ENCODE data around the gene MPO.

Gene MPO

DNA sequence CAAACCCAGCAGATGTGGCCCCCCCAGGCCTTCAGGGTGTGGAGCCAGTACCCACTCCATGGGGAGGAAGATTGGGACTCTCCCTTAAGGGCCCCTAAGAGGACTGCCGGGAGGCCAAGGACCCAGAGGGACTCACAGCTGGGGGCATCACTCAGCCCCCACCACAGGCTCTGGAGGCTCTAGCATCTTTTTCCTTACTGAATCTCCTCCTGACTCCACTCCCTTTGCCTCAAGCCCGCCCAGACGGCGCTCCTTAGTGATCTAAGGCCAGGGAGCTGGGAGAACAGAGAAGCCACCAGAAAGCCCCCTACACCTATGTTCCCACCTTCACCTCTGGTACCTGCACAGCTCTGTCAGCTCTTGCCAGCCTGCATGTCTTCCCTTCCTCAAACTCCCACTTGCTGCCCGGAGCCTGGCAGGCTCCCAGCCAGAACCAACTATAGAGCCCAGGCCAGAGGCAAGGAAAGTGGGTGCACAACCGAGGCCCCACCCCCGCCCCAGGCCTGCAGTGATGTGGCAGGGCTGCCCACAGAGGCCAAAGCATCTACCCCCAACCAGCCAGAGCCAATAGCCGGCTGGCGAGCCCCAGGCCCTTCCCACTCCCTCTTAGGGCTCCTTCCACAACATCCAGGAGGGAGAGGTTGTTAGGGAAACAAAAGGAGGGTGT is 22.3 kb upstream of the MPO start:
- Histone ChIP-seq H3K4me1 (ENCODE audit: control insufficient read depth, insufficient read depth, low read length) (no peaks in the 10 kb centered on the region), H3K36me3 (ENCODE audit: insufficient read depth, low read length) (no peaks in the 10 kb centered on the region), H3K27me3 (ENCODE audit: control insufficient read depth, insufficient read depth, low read length) (peaks cover 40% of the 10 kb centered on the region), H3K9me3 (replicated peaks; ENCODE audit: low read length) (no peaks in the 10 kb centered on the region), H3K4me3 (ENCODE audit: low read length) (no peak overlapping the region), H3K9ac (ENCODE audit: low read depth, low read length) (no peak overlapping the region), H3K4me2 (ENCODE audit: low read length) (no peak overlapping the region)

DNA sequence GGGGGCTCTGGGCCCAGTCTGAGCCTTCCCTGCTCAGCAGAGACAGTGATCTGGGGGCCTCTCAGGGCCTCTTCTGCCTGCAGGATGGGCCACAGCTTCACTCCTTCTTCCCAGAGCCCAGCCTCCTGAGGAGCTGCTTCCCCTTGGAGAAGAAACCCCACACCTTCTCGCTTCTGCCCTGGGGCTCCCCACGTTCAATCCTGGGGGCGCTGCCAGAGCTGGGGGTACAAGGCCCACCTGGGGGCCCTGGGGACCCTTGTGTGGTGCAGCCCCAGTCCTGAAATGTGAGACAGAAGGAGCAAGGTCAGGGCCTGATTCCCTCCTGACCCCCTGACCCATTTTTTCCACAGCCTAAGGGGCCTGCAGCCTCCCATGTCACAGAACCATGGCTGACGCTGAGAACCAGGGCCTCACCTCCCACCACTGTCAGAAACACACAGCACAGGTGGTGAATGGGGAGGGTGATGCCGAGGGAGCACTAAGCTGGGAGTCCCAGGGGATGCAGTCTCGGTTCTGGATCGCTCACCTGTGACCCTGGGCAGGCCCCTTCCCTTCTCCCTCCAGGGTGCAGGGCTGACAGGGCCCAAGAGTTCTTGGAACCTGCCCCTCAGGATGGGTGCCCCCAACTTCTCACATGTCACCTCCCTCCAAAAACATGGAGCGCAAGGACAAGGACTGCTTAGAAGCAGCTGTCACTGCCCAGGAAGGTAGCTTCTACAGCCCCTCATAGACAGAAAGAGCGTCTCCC is 21.6 kb upstream of the MPO start:
- H3K4me2 ChIP-seq (ENCODE audit: low read length), result no peak overlapping the region
- no peak overlapping the region for H3K9ac ChIP-seq (ENCODE audit: low read depth, low read length)
- H3K27me3 ChIP-seq (ENCODE audit: control insufficient read depth, insufficient read depth, low read length), result peaks cover 39% of the 10 kb centered on the region
- H3K36me3 ChIP-seq (ENCODE audit: insufficient read depth, low read length), result no peaks in the 10 kb centered on the region
- H3K9me3 ChIP-seq (replicated peaks; ENCODE audit: low read length), result no peaks in the 10 kb centered on the region
- H3K4me1 ChIP-seq (ENCODE audit: control insufficient read depth, insufficient read depth, low read length), result no peaks in the 10 kb centered on the region
- no peak overlapping the region for H3K4me3 ChIP-seq (ENCODE audit: low read length)

DNA sequence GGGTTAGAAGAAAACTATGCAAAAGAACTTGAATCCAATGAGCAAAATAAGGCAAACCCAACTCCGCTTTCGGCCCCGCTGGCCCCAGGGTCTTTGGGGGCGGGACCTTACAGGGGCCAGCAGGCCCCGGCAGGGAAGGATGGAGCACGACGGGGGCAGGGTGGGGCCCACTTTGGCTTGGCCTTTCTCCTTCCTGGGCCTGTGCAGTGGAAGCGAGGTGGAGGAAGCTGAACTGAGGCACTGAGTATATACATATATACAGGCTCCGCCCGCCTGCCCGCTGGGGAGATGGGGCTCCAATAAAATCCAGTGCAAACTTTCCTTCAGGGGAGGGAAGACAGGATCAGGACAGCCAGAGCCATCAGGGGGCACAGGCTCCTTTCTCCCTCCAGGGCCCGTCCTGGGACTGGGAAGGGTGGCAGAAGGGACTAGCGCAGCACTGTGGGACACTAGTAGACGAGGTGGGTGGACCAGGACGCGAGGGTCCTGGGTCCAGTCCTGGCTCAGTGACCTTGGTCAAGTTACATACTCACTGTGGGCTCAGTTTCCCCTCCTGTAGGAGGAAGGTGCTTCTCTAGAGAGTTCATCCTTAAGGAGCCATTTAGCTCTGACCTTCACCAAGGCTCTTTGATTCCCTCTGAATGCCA is 20.9 kb upstream of the MPO start:
- no peak overlapping the region for H3K4me2 ChIP-seq (ENCODE audit: low read length)
- H3K27me3 ChIP-seq (ENCODE audit: control insufficient read depth, insufficient read depth, low read length), result peaks cover 37% of the 10 kb centered on the region
- H3K9me3 ChIP-seq (replicated peaks; ENCODE audit: low read length), result no peaks in the 10 kb centered on the region
- no peak overlapping the region for H3K4me3 ChIP-seq (ENCODE audit: low read length)
- no peak overlapping the region for H3K9ac ChIP-seq (ENCODE audit: low read depth, low read length)
- H3K4me1 ChIP-seq (ENCODE audit: control insufficient read depth, insufficient read depth, low read length), result no peaks in the 10 kb centered on the region
- no peaks in the 10 kb centered on the region for H3K36me3 ChIP-seq (ENCODE audit: insufficient read depth, low read length)

GRCh38 chr17:58300336-58300735 is 19.6 kb upstream of the MPO start:
- Histone ChIP-seq H3K27me3 (ENCODE audit: control insufficient read depth, insufficient read depth, low read length) (peaks cover 38% of the 10 kb centered on the region), H3K4me3 (ENCODE audit: low read length) (no peak overlapping the region), H3K4me1 (ENCODE audit: control insufficient read depth, insufficient read depth, low read length) (no peaks in the 10 kb centered on the region), H3K4me2 (ENCODE audit: low read length) (no peak overlapping the region), H3K9ac (ENCODE audit: low read depth, low read length) (no peak overlapping the region), H3K36me3 (ENCODE audit: insufficient read depth, low read length) (no peaks in the 10 kb centered on the region), H3K9me3 (replicated peaks; ENCODE audit: low read length) (no peaks in the 10 kb centered on the region)

GRCh38 chr17:58294034-58294433 is 13.3 kb upstream of the MPO start:
- Histone ChIP-seq H3K27me3 (ENCODE audit: control insufficient read depth, insufficient read depth, low read length) (peaks cover 38% of the 10 kb centered on the region), H3K4me3 (ENCODE audit: low read length) (no peak overlapping the region), H3K9me3 (replicated peaks; ENCODE audit: low read length) (no peaks in the 10 kb centered on the region), H3K4me1 (ENCODE audit: control insufficient read depth, insufficient read depth, low read length) (no peaks in the 10 kb centered on the region), H3K4me2 (ENCODE audit: low read length) (no peak overlapping the region), H3K9ac (ENCODE audit: low read depth, low read length) (no peak overlapping the region), H3K36me3 (ENCODE audit: insufficient read depth, low read length) (no peaks in the 10 kb centered on the region)

- H3K4me2 ChIP-seq (ENCODE audit: low read length), result no peak overlapping the region
- no peak overlapping the region for H3K9ac ChIP-seq (ENCODE audit: low read depth, low read length)
- no peaks in the 10 kb centered on the region for H3K9me3 ChIP-seq (replicated peaks; ENCODE audit: low read length)
- peaks cover 34% of the 10 kb centered on the region for H3K27me3 ChIP-seq (ENCODE audit: control insufficient read depth, insufficient read depth, low read length)
- H3K36me3 ChIP-seq (ENCODE audit: insufficient read depth, low read length), result no peaks in the 10 kb centered on the region
- H3K4me1 ChIP-seq (ENCODE audit: control insufficient read depth, insufficient read depth, low read length), result no peaks in the 10 kb centered on the region
- no peak overlapping the region for H3K4me3 ChIP-seq (ENCODE audit: low read length)
Measured at GRCh38 chr17:58291246-58291645, 10.5 kb upstream of the MPO start.

DNA sequence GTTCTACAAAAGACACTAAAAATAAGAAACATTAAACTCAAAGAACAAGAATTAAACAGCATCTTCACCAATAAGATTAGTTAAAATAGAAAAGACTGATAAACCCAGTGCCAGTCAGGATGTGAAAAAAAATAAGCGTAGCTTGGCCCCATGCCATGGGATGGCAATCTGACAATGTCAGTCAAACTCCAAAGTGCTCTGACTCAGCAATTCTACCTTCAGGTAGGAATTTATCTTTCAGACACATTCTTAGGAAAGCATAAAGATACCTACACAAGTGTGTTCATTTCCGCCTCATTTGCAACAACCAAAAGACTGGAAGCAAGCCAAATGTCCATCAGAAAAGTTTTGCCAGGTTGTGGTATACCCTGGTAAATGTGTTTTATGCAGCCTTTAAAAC is 9.1 kb upstream of the MPO start:
- H3K36me3 ChIP-seq (ENCODE audit: insufficient read depth, low read length), result no peaks in the 10 kb centered on the region
- H3K4me3 ChIP-seq (ENCODE audit: low read length), result no peak overlapping the region
- H3K9ac ChIP-seq (ENCODE audit: low read depth, low read length), result no peak overlapping the region
- H3K27me3 ChIP-seq (ENCODE audit: control insufficient read depth, insufficient read depth, low read length), result peaks cover 24% of the 10 kb centered on the region
- no peaks in the 10 kb centered on the region for H3K4me1 ChIP-seq (ENCODE audit: control insufficient read depth, insufficient read depth, low read length)
- no peaks in the 10 kb centered on the region for H3K9me3 ChIP-seq (replicated peaks; ENCODE audit: low read length)
- H3K4me2 ChIP-seq (ENCODE audit: low read length), result no peak overlapping the region

DNA sequence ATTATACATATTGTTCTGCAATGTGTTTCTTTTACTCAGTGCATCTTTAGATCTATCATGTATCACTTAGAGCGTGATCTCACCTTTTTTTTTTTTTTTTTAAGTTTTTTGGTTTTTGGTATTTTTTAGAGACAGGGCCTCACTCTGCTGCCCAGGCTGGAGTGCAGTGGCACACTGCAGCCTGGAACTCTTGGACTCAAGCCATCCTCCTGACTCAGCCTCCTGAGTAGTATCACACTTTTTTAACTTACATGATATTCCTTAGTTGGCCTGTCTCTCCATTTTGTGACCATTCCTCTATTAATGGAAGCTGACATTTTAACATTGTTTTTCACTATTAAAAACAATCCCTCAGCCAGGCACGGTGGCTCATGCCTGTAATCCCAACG is 4.7 kb upstream of the MPO start:
- no peak overlapping the region for H3K4me2 ChIP-seq (ENCODE audit: low read length)
- H3K4me1 ChIP-seq (ENCODE audit: control insufficient read depth, insufficient read depth, low read length), result no peaks in the 10 kb centered on the region
- no peak overlapping the region for H3K4me3 ChIP-seq (ENCODE audit: low read length)
- no peak overlapping the region for H3K9ac ChIP-seq (ENCODE audit: low read depth, low read length)
- H3K36me3 ChIP-seq (ENCODE audit: insufficient read depth, low read length), result no peaks in the 10 kb centered on the region
- H3K9me3 ChIP-seq (replicated peaks; ENCODE audit: low read length), result no peaks in the 10 kb centered on the region
- H3K27me3 ChIP-seq (ENCODE audit: control insufficient read depth, insufficient read depth, low read length), result peaks cover 11% of the 10 kb centered on the region

DNA sequence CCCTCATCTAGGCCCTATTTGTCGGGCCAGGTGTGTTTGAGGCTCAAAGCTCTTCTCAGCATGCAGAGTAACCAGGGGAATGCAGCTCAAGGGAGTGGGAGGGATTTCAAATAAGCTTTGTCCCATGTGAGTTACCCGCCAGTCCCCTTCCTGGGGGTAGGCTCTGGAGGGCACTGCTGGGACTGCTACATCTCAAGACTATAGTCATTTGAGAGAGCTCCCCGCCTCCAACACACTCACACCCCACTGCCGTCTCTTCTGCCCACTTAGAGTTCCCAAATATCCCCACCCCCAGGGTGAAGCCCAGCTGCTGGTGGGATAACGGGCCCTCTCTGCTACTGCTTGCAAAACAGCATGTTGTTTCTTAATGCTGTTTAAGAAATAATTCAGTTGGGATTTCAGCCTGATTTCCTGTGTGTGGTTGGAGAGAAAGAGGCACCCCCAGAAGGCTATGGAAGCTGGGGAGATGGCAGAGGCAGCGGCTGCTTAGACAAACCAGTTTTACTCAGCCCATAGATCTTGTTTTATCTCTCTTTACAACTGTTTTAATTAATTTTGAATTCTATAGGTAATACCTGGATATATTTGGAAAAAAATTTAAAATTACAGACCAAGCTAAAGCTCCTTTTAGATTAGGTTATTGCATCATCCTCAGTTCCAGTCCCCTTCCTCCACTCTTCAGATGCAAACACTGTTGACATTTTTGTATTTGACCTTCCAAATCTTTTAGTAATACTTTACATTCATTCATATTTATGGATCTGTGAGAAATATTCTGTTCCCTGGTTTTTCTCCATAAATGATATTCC is 4.1 kb upstream of the MPO start:
- Histone ChIP-seq H3K36me3 (ENCODE audit: insufficient read depth, low read length) (no peaks in the 10 kb centered on the region), H3K4me1 (ENCODE audit: control insufficient read depth, insufficient read depth, low read length) (no peaks in the 10 kb centered on the region), H3K9ac (ENCODE audit: low read depth, low read length) (no peak overlapping the region), H3K4me3 (ENCODE audit: low read length) (no peak overlapping the region), H3K4me2 (ENCODE audit: low read length) (no peak overlapping the region), H3K27me3 (ENCODE audit: control insufficient read depth, insufficient read depth, low read length) (peaks cover 14% of the 10 kb centered on the region), H3K9me3 (replicated peaks; ENCODE audit: low read length) (no peaks in the 10 kb centered on the region)

GRCh38 chr17:58283674-58284612 is 3.2 kb upstream of the MPO start:
- peaks cover 23% of the 10 kb centered on the region for H3K27me3 ChIP-seq (ENCODE audit: control insufficient read depth, insufficient read depth, low read length)
- H3K36me3 ChIP-seq (ENCODE audit: insufficient read depth, low read length), result no peaks in the 10 kb centered on the region
- H3K4me2 ChIP-seq (ENCODE audit: low read length), result no peak overlapping the region
- H3K9ac ChIP-seq (ENCODE audit: low read depth, low read length), result no peak overlapping the region
- peaks cover 5% of the 10 kb centered on the region for H3K4me1 ChIP-seq (ENCODE audit: control insufficient read depth, insufficient read depth, low read length)
- H3K9me3 ChIP-seq (replicated peaks; ENCODE audit: low read length), result no peaks in the 10 kb centered on the region
- no peak overlapping the region for H3K4me3 ChIP-seq (ENCODE audit: low read length)

All from skeletal muscle satellite cell (primary cell).